ENCODE data around the gene DYRK1A. TPM values are rescaled to one million over a fixed set of nuclear protein-coding genes. Genes with fewer than 3 reads are reported as not detected.
"Not testable (repeated sequence)": the region's sequence is repeated elsewhere in the genome, so short reads cannot be mapped to it uniquely, and the experiment has no call there.

The DYRK1A gene
- total and polyA plus RNA-seq, 3 experiments from 2014 or later = 3.7 to 69.6 (median 66.1) TPM

DNA sequence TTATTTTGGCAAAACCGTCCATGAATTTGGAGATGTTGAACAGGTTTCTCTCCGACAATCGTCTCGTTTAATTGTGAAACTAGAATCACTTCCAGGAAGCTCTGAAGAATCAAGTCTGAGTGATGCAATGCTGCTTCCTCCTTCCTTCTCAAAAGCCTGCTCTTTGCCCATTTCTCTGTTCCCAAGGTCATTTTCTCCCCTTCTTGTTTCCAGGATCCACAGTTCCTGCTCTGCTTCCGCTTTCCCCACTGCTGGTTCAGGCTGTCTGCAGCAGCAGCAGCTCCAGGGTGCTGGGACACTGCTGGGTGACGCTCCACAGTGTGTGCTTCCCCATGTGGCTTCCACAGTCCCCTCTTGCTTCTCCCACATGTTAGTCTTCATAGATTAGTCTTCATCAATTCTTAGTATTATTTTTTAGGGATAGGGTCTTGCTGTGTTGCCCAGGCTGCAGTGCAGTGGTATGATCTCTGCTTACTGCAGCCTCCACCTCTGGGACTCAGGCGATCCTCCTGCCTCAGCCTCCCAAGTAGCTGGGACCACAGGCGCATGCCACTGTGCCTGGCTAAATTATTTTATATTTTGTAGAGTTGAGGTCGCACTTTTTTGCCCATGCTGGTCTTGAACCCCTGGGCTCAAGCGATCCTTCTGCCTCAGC is 156.2 kb downstream of the DYRK1A start:
- Mint-ChIP-seq H3K27me3 (peaks cover 0 to 2% of the 10 kb centered on the region in 2 donors), H3K4me1 (peaks cover 4 to 6% (median 5%) of the 10 kb centered on the region in 3 donors), H3K27ac (peak overlapping the region in 1 of 8 donors; percentile 65), H3K36me3 (peaks cover 0 to 6% (median 0%) of the 10 kb centered on the region in 3 donors), H3K4me3 (no peak overlapping the region), H3K9me3 (no peaks in the 10 kb centered on the region)
- H3K4me1 ChIP-seq (ENCODE audit: insufficient read depth, low read length) = no peaks in the 10 kb centered on the region
- H3K27me3 ChIP-seq (ENCODE audit: insufficient read depth, low read length, poor library complexity, severe bottlenecking) = no peaks in the 10 kb centered on the region
- H3K27ac ChIP-seq (ENCODE audit: low read depth, low read length) = no peak overlapping the region
- no peaks in the 10 kb centered on the region for H3K36me3 ChIP-seq (ENCODE audit: insufficient read depth, low read length)
- H3K9me3 ChIP-seq (ENCODE audit: low read length) = no peaks in the 10 kb centered on the region
- ChIA-PET CTCF (no interaction called here), POLR2A (interaction anchor here (0.6 kb wide), 1 partner anchor 57 kb away, joined by 3 read pairs; no protein-coding TSS in a partner anchor)
- H3K4me3 ChIP-seq (ENCODE audit: low read length) = no peak overlapping the region
- DNase-seq = no peak

- H3K27ac ChIP-seq (ENCODE audit: low read depth, low read length); POLR2A ChIA-PET: not testable (repeated sequence)
These were observed 158.4 kb downstream of the DYRK1A start for GRCh38 chr21:37524944-37525343.

DNA sequence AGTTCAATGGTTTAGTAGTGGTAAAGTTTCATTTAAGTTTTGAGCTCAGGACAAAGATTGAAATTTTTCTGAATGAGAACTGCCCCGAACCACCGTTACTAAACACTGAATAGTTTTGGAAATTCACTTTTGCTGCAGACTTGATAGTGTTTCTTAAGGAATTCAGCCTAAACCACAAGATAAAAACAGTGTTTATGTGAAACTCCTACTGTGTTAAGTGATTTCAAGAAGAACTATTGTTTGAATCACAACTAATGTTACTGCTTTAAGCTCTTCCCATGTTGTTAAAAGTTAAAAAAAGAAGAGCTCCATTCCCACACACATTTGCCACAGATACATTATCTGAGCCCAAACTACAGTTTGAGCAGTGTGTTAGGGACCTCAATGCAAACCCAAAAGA is 159.2 kb downstream of the DYRK1A start:
- Histone ChIP-seq H3K4me3 (ENCODE audit: low read length) (no peak overlapping the region), H3K27ac (ENCODE audit: low read depth, low read length) (no peak overlapping the region), H3K36me3 (ENCODE audit: insufficient read depth, low read length) (no peaks in the 10 kb centered on the region), H3K27me3 (ENCODE audit: insufficient read depth, low read length, poor library complexity, severe bottlenecking) (no peaks in the 10 kb centered on the region), H3K4me1 (ENCODE audit: insufficient read depth, low read length) (no peaks in the 10 kb centered on the region), H3K9me3 (ENCODE audit: low read length) (no peaks in the 10 kb centered on the region)
- Mint-ChIP-seq H3K4me1 (peaks cover 0 to 8% (median 8%) of the 10 kb centered on the region in 3 donors), H3K36me3 (no peaks in the 10 kb centered on the region), H3K27ac (no peak overlapping the region), H3K9me3 (no peaks in the 10 kb centered on the region), H3K27me3 (peaks cover 4 to 11% of the 10 kb centered on the region in 2 donors), H3K4me3 (no peak overlapping the region)
- POLR2A ChIA-PET = no interaction called here
- CTCF ChIA-PET = no interaction called here
- DNase-seq = no peak

More at GRCh38 chr21:37524944-37525343, 158.4 kb downstream of the DYRK1A start:
- CTCF ChIA-PET; H3K36me3 ChIP-seq (ENCODE audit: insufficient read depth, low read length); H3K4me3 ChIP-seq (ENCODE audit: low read length); H3K27ac Mint-ChIP-seq; H3K9me3 Mint-ChIP-seq; H3K27me3 ChIP-seq (ENCODE audit: insufficient read depth, low read length, poor library complexity, severe bottlenecking); H3K27me3 Mint-ChIP-seq; H3K4me3 Mint-ChIP-seq; H3K4me1 ChIP-seq (ENCODE audit: insufficient read depth, low read length); H3K9me3 ChIP-seq (ENCODE audit: low read length); H3K4me1 Mint-ChIP-seq; DNase-seq; H3K36me3 Mint-ChIP-seq: not testable (repeated sequence)

DNA sequence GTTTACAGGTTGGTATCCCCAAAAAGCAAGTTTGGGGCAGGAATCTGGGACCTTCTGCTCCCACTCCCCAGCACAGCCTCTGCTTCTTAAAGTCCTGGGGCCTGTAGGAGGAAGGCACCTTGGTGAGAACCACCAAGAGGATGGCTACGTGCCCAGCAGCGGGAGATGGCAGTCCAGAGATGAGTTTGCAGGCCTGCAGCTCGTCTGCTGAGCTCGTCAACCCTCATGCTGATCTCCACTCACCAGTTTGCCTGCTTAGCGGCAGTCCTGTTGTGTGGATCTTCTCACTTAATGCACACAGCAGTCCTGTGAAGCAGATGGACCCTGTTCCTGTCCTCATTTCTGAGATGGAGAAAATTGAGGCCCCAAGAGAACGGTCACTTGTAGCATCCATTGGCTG is 160.5 kb downstream of the DYRK1A start:
- Mint-ChIP-seq H3K27me3 (peaks cover 5 to 17% of the 10 kb centered on the region in 2 donors), H3K27ac (no peak overlapping the region), H3K4me3 (no peak overlapping the region), H3K9me3 (no peaks in the 10 kb centered on the region), H3K4me1 (peaks cover 0 to 8% (median 2%) of the 10 kb centered on the region in 3 donors), H3K36me3 (no peaks in the 10 kb centered on the region)
- Histone ChIP-seq H3K4me3 (ENCODE audit: low read length) (no peak overlapping the region), H3K9me3 (ENCODE audit: low read length) (no peaks in the 10 kb centered on the region), H3K36me3 (ENCODE audit: insufficient read depth, low read length) (no peaks in the 10 kb centered on the region), H3K27ac (ENCODE audit: low read depth, low read length) (no peak overlapping the region), H3K27me3 (ENCODE audit: insufficient read depth, low read length, poor library complexity, severe bottlenecking) (no peaks in the 10 kb centered on the region), H3K4me1 (ENCODE audit: insufficient read depth, low read length) (no peaks in the 10 kb centered on the region)
- no peak for DNase-seq
- ChIA-PET POLR2A (no interaction called here), CTCF (no interaction called here)

DNA sequence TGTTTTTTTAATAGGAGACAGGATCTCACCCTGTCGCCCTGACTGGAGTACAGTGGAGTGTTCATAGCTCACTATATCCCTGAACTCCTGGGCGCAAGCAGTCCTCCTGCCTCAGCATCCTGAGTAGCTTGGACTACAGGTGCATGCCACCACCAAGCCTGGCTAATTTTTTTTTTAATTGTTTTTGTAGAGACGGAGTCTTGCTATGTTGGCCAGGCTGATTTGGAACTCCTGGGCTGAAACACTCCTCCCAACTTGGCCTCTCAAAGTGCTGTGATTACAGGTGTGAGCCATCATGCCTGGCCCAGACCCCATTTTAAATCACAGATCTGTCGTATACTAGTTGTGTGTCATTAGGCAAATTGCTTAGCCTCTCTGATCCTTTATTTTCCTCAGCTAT is 161.1 kb downstream of the DYRK1A start:
- no peak overlapping the region for H3K4me3 Mint-ChIP-seq
- Histone ChIP-seq H3K27me3 (ENCODE audit: insufficient read depth, low read length, poor library complexity, severe bottlenecking) (peaks cover 1% of the 10 kb centered on the region), H3K36me3 (ENCODE audit: insufficient read depth, low read length) (no peaks in the 10 kb centered on the region), H3K9me3 (ENCODE audit: low read length) (no peaks in the 10 kb centered on the region), H3K27ac (ENCODE audit: low read depth, low read length) (no peak overlapping the region), H3K4me3 (ENCODE audit: low read length) (no peak overlapping the region), H3K4me1 (ENCODE audit: insufficient read depth, low read length) (no peaks in the 10 kb centered on the region)
- H3K9me3 Mint-ChIP-seq = no peaks in the 10 kb centered on the region
- no peak overlapping the region for H3K27ac Mint-ChIP-seq
- no peak for DNase-seq
- peaks cover 0 to 5% (median 2%) of the 10 kb centered on the region in 3 donors for H3K4me1 Mint-ChIP-seq
- peaks cover 8 to 23% of the 10 kb centered on the region in 2 donors for H3K27me3 Mint-ChIP-seq
- no peaks in the 10 kb centered on the region for H3K36me3 Mint-ChIP-seq
- ChIA-PET CTCF (no interaction called here), POLR2A (no interaction called here)

- Mint-ChIP-seq H3K4me3 (no peak overlapping the region), H3K36me3 (no peaks in the 10 kb centered on the region), H3K27me3 (peaks cover 14 to 29% of the 10 kb centered on the region in 2 donors), H3K9me3 (no peaks in the 10 kb centered on the region), H3K27ac (no peak overlapping the region), H3K4me1 (peaks cover 0 to 4% (median 2%) of the 10 kb centered on the region in 3 donors)
- DNase-seq = no peak
- Histone ChIP-seq H3K27me3 (ENCODE audit: insufficient read depth, low read length, poor library complexity, severe bottlenecking) (peaks cover 4% of the 10 kb centered on the region), H3K36me3 (ENCODE audit: insufficient read depth, low read length) (no peaks in the 10 kb centered on the region), H3K9me3 (ENCODE audit: low read length) (no peaks in the 10 kb centered on the region), H3K27ac (ENCODE audit: low read depth, low read length) (no peak overlapping the region), H3K4me1 (ENCODE audit: insufficient read depth, low read length) (no peaks in the 10 kb centered on the region), H3K4me3 (ENCODE audit: low read length) (no peak overlapping the region)
- CTCF ChIA-PET = no interaction called here
- POLR2A ChIA-PET = no interaction called here
These were observed 161.8 kb downstream of the DYRK1A start for GRCh38 chr21:37528150-37528937.

DNA sequence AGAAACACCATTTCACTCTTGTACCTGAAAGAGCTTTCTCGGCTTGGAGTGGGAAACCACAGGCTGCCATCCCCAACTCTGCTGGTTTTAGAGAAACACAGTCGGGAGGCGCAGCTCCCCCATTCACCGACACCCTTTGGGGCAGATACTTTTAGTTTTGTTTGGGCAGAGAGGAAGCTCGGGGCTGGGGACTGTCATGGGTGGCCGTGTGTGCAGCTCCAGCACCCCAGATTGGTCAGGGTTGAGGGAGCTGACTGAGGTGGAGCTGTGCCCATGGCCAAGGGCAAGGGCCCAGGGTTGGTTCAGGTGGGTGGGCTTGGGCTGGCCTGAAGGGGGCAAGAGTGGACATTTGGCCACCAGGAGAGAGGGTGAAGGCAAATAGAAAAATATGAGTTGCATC is 163.1 kb downstream of the DYRK1A start:
- ChIA-PET CTCF (no interaction called here), POLR2A (no interaction called here)
- no peak overlapping the region for H3K4me3 ChIP-seq (ENCODE audit: low read length)
- H3K36me3 Mint-ChIP-seq = no peaks in the 10 kb centered on the region
- H3K4me1 Mint-ChIP-seq = peaks cover 0 to 4% (median 2%) of the 10 kb centered on the region in 3 donors
- no peak overlapping the region for H3K4me3 Mint-ChIP-seq
- no peak overlapping the region for H3K27ac Mint-ChIP-seq
- no peaks in the 10 kb centered on the region for H3K9me3 ChIP-seq (ENCODE audit: low read length)
- peaks cover 25 to 42% of the 10 kb centered on the region in 2 donors for H3K27me3 Mint-ChIP-seq
- H3K27me3 ChIP-seq (ENCODE audit: insufficient read depth, low read length, poor library complexity, severe bottlenecking) = peaks cover 6% of the 10 kb centered on the region
- H3K27ac ChIP-seq (ENCODE audit: low read depth, low read length) = no peak overlapping the region
- no peak for DNase-seq
- no peaks in the 10 kb centered on the region for H3K4me1 ChIP-seq (ENCODE audit: insufficient read depth, low read length)
- H3K9me3 Mint-ChIP-seq = no peaks in the 10 kb centered on the region
- H3K36me3 ChIP-seq (ENCODE audit: insufficient read depth, low read length) = no peaks in the 10 kb centered on the region

DNA sequence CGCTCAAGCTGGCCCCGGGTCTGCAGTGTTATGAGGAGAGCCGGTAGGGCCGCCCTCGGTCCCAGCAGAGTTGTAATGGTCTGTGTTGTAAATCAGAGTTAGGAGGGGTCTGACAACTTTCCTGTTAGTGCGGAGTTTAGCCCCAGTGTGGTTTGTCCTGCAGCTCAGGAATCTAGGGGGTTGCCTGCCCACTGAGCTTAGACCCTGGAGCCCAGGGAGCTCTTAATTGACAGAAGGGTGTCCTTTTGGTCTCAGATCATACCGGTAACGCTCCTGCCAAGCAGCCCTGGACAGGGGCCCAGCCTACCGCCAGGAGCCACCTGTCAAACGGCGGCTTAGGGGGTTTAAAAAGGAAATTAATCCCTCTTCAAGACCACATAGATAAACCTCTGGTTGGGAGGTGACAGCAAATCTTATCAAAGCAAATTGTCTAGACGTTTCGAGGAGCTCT is 164.4 kb downstream of the DYRK1A start:
- CTCF ChIA-PET = no interaction called here

More for the DNA sequence above, 164.4 kb downstream of the DYRK1A start:
- no peak for DNase-seq
- H3K36me3 ChIP-seq (ENCODE audit: insufficient read depth, low read length) = no peaks in the 10 kb centered on the region
- no peak overlapping the region for H3K4me3 ChIP-seq (ENCODE audit: low read length)
- H3K4me1 ChIP-seq (ENCODE audit: insufficient read depth, low read length) = no peaks in the 10 kb centered on the region
- peaks cover 8% of the 10 kb centered on the region for H3K27me3 ChIP-seq (ENCODE audit: insufficient read depth, low read length, poor library complexity, severe bottlenecking)
- Mint-ChIP-seq H3K4me1 (peaks cover 0 to 4% (median 2%) of the 10 kb centered on the region in 3 donors), H3K27ac (no peak overlapping the region), H3K4me3 (no peak overlapping the region), H3K27me3 (peaks cover 38 to 55% of the 10 kb centered on the region in 2 donors), H3K36me3 (no peaks in the 10 kb centered on the region), H3K9me3 (peaks cover 0 to 6% (median under 1%) of the 10 kb centered on the region in 5 donors)
- H3K27ac ChIP-seq (ENCODE audit: low read depth, low read length) = no peak overlapping the region
- POLR2A ChIA-PET = no interaction called here
- no peaks in the 10 kb centered on the region for H3K9me3 ChIP-seq (ENCODE audit: low read length)

Measured in CD8-positive, alpha-beta memory T cell (primary cell).